ENCODE data around the gene RGMA. TPM values are rescaled to one million over a fixed set of nuclear protein-coding genes. Genes with fewer than 3 reads are reported as not detected.

RGMA gene
- total RNA-seq, 1 experiment from 2014 or later: 5.5 TPM

- ChIA-PET POLR2A (no interaction called here), CTCF (no interaction called here), RAD21 (ENCODE audit: low non-redundant PET in 1 of 2, low total read pairs in 2 of 2, uncharacterized antibody in 2 of 2, unreplicated experiment in 2 of 2) (no interaction called here)
- H3K4me1 ChIP-seq (ENCODE audit: control insufficient read depth in 1 of 2, insufficient read depth in 2 of 2, low read length in 2 of 2): no peaks in the 10 kb centered on the region
- H3K9me2 ChIP-seq (ENCODE audit: insufficient read depth): no peaks in the 10 kb centered on the region
- no TSS peak for BruUV-seq (replicated peaks)
- H2AFZ ChIP-seq (ENCODE audit: low read depth, low read length, poor library complexity, severe bottlenecking): no peak overlapping the region
- H3K36me3 ChIP-seq (ENCODE audit: control insufficient read depth in 1 of 2, insufficient read depth in 2 of 2, low read length in 2 of 2): no peaks in the 10 kb centered on the region
- no peak overlapping the region for H3K27ac ChIP-seq (ENCODE audit: low read depth, low read length)
- H3K9ac ChIP-seq (ENCODE audit: low read length): no peak overlapping the region
- DNase-seq (ENCODE audit: low read depth, low spot score) (no peak), ATAC-seq (no peak)
- H3K4me2 ChIP-seq (ENCODE audit: low read length): no peak overlapping the region
- H3K79me2 ChIP-seq (ENCODE audit: insufficient read depth, low read length): no peaks in the 10 kb centered on the region
- peaks cover 56% of the 10 kb centered on the region for H3K27me3 ChIP-seq (ENCODE audit: insufficient read depth, low read length)
- no peak overlapping the region for H3K4me3 ChIP-seq (replicated peaks in 1 of 2; ENCODE audit: low read depth in 1 of 2, low read length in 2 of 2)
- intact Hi-C loops (cut with micrococcal nuclease): loop anchor here (10.0 kb wide), 1 partner anchor 894 kb away; no protein-coding TSS in a partner anchor
- no peaks in the 10 kb centered on the region for H3K9me3 ChIP-seq (ENCODE audit: control insufficient read depth in 1 of 2, insufficient read depth in 1 of 2, low read depth in 1 of 2, low read length in 2 of 2)
- no peak for TF ChIP-seq YY1 (IDR thresholded peaks at IDR 0.05; ENCODE audit: extremely low read depth, insufficient replicate concordance, low read depth, low read length)
- no peak for TF ChIP-seq RAD21 (IDR thresholded peaks at IDR 0.05; ENCODE audit: low read depth)
- TF ChIP-seq EZH2 (IDR thresholded peaks at IDR 0.05): no peak
- no peak for TF ChIP-seq ZNF274 (IDR thresholded peaks at IDR 0.05; ENCODE audit: low read depth, low read length)
- no peaks in the 10 kb centered on the region for H4K20me1 ChIP-seq (ENCODE audit: insufficient read depth)
Measured at GRCh38 chr15:93080451-93080850, 8.6 kb downstream of the RGMA start.

DNA sequence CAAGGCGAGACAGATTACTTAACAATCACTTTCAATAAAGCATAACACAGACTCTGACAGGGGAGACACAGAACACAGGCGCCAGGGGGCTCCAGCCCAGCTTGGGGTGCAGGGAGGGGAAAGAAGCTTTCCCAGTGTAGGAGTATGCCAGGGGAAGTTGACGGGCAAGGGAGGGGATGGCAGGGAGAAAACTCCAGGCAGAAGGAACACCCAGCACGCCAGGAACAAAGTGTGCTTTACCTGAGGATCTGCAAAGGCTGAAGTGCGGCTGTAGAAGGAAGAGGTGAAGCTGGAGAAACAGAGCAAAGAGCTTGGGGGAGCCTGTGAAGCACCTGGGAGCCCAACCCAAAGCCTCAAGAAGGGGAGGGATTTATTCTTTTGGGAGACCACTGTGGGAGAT lies 12.1 kb downstream of the RGMA start:
- RAD21 ChIA-PET (ENCODE audit: low non-redundant PET in 1 of 2, low total read pairs in 2 of 2, uncharacterized antibody in 2 of 2, unreplicated experiment in 2 of 2): no interaction called here
- TF ChIP-seq CEBPB (IDR thresholded peaks at IDR 0.05; ENCODE audit: low read depth) (no peak), CBX3 (IDR thresholded peaks at IDR 0.05; ENCODE audit: low read depth) (no peak)

More for the DNA sequence above, 12.1 kb downstream of the RGMA start:
- intact Hi-C loops (cut with micrococcal nuclease): no loop called here
- DNase-seq (ENCODE audit: low read depth, low spot score) (no peak), ATAC-seq (no peak)
- Histone ChIP-seq H3K9me3 (ENCODE audit: control insufficient read depth in 1 of 2, insufficient read depth in 1 of 2, low read depth in 1 of 2, low read length in 2 of 2) (no peaks in the 10 kb centered on the region), H3K4me1 (ENCODE audit: control insufficient read depth in 1 of 2, insufficient read depth in 2 of 2, low read length in 2 of 2) (peaks cover 5 to 16% of the 10 kb centered on the region in 2 experiments), H3K27me3 (ENCODE audit: insufficient read depth, low read length) (peaks cover 29% of the 10 kb centered on the region), H3K9ac (ENCODE audit: low read length) (no peak overlapping the region), H3K79me2 (ENCODE audit: insufficient read depth, low read length) (no peaks in the 10 kb centered on the region), H3K4me3 (replicated peaks in 1 of 2; ENCODE audit: low read depth in 1 of 2, low read length in 2 of 2) (no peak overlapping the region), H3K27ac (ENCODE audit: low read depth, low read length) (no peak overlapping the region), H3K9me2 (ENCODE audit: insufficient read depth) (no peaks in the 10 kb centered on the region), H2AFZ (ENCODE audit: low read depth, low read length, poor library complexity, severe bottlenecking) (no peak overlapping the region), H3K36me3 (ENCODE audit: control insufficient read depth in 1 of 2, insufficient read depth in 2 of 2, low read length in 2 of 2) (no peaks in the 10 kb centered on the region), H3K4me2 (ENCODE audit: low read length) (no peak overlapping the region), H4K20me1 (ENCODE audit: insufficient read depth) (no peaks in the 10 kb centered on the region)
- ChIA-PET POLR2A (no interaction called here), CTCF (interaction anchor here (2.7 kb wide), 1 partner anchor 11 kb away, joined by 10 read pairs; no protein-coding TSS in a partner anchor)
- no TSS peak for BruUV-seq (replicated peaks)
